HEK293T (cell line): Measurements from ENCODE around the gene SNAPC4.
"Not testable (repeated sequence)": the region's sequence is repeated elsewhere in the genome, so short reads cannot be mapped to it uniquely, and the experiment has no call there.

Experiments
- CTCF ChIA-PET: fragments of 350-600 bp; formaldehyde crosslinking; extraction: SDS; loops from one replicate; lab custom pipeline; 2021; ENCODE audit warnings: antibody characterized with exemption, inconsistent platforms; lab: Yijun Ruan, JAX
- POLR2A ChIA-PET: fragments of 350-600 bp; formaldehyde crosslinking; extraction: SDS; loops from one replicate; lab custom pipeline; 2020; ENCODE audit warnings: antibody characterized with exemption, inconsistent platforms; lab: Yijun Ruan, JAX
- DNase-seq: peaks from one replicate; pipeline ENCODE4 v3.0.0; 2012; ENCODE audit warnings: mixed read lengths; ENCODE audit errors: extremely low spot score
- ARNT ChIP-seq: fragments of 450-650 bp; IDR thresholded peaks from 2 replicates; pipeline ENCODE4 v1.6.1; 2017; ENCODE audit warnings: mild to moderate bottlenecking
- BHLHE40 ChIP-seq: fragments of 450-650 bp; IDR thresholded peaks from 2 replicates; pipeline ENCODE4 v1.6.1; 2016; ENCODE audit warnings: mild to moderate bottlenecking, moderate library complexity, borderline replicate concordance
- CTBP1 ChIP-seq: fragments of 450-650 bp; IDR thresholded peaks from 2 replicates; pipeline ENCODE4 v1.6.1; 2016; ENCODE audit warnings: borderline replicate concordance
- ELF4 ChIP-seq: fragments of 450-650 bp; IDR thresholded peaks from 2 replicates; pipeline ENCODE4 v1.6.1; 2017; ENCODE audit warnings: antibody characterized with exemption
- FOXA1 ChIP-seq: fragments of 450-650 bp; IDR thresholded peaks from 2 replicates; pipeline ENCODE4 v1.6.1; 2016; ENCODE audit warnings: mild to moderate bottlenecking
- FOXK2 ChIP-seq: fragments of 450-650 bp; IDR thresholded peaks from 2 replicates; pipeline ENCODE4 v1.6.1; 2016; ENCODE audit warnings: mild to moderate bottlenecking
- FOXM1 ChIP-seq: fragments of 450-650 bp; IDR thresholded peaks from 2 replicates; pipeline ENCODE4 v1.6.1; 2017; ENCODE audit warnings: mild to moderate bottlenecking, borderline replicate concordance
- HDGF ChIP-seq: fragments of 450-650 bp; IDR thresholded peaks from 2 replicates; pipeline ENCODE4 v1.6.1; 2017; ENCODE audit warnings: antibody characterized with exemption, borderline replicate concordance
- L3MBTL2 ChIP-seq: fragments of 450-650 bp; conservative IDR thresholded peaks from 2 replicates; pipeline ENCODE4 v1.6.1; 2016; ENCODE audit warnings: mild to moderate bottlenecking
- LEF1 ChIP-seq: fragments of 450-650 bp; IDR thresholded peaks from 2 replicates; pipeline ENCODE4 v1.6.1; 2017; ENCODE audit warnings: mild to moderate bottlenecking, borderline replicate concordance
- NFRKB ChIP-seq: fragments of 450-650 bp; IDR thresholded peaks from 2 replicates; pipeline ENCODE4 v1.6.1; 2016; ENCODE audit warnings: mild to moderate bottlenecking, moderate library complexity
- PKNOX1 ChIP-seq: fragments of 450-650 bp; IDR thresholded peaks from 2 replicates; pipeline ENCODE4 v1.6.1; 2016
- SP1 ChIP-seq: fragments of 450-650 bp; IDR thresholded peaks from 2 replicates; pipeline ENCODE4 v1.6.1; 2017
- SUZ12 ChIP-seq: fragments of 450-650 bp; IDR thresholded peaks from 2 replicates; pipeline ENCODE4 v1.6.1; 2016; ENCODE audit warnings: mild to moderate bottlenecking
- TARDBP ChIP-seq: fragments of 450-650 bp; IDR thresholded peaks from 2 replicates; pipeline ENCODE4 v1.6.1; 2016
- ZNF384 ChIP-seq: fragments of 450-650 bp; IDR thresholded peaks from 2 replicates; pipeline ENCODE4 v1.6.1; 2016

The SNAPC4 gene

GRCh38 chr9:136429683-136430491 lies 29.9 kb upstream of the SNAPC4 start:
- TF ChIP-seq PKNOX1 (no peak), ARNT (no peak), SUZ12 (no peak), TARDBP (no peak), NFRKB (no peak)
- ChIA-PET CTCF (no interaction called here), POLR2A (no interaction called here)
- DNase-seq, result no peak

- ChIA-PET CTCF (no interaction called here), POLR2A (no interaction called here)
- no peak for TF ChIP-seq ZNF384
- TF ChIP-seq NFRKB, result no peak
- no peak for TF ChIP-seq FOXA1
- TF ChIP-seq FOXM1, result no peak
- DNase-seq, result no peak
Measured at GRCh38 chr9:136429075-136429628, 29.2 kb upstream of the SNAPC4 start.

GRCh38 chr9:136426787-136427186 lies 26.8 kb upstream of the SNAPC4 start:
- DNase-seq, result no peak
- TF ChIP-seq HDGF (no peak), FOXK2 (no peak), CTBP1 (no peak), ELF4 (no peak), NFRKB (no peak), SP1 (no peak), LEF1 (no peak), FOXA1 (no peak), ARNT (no peak), SUZ12 (no peak), TARDBP (no peak), FOXM1 (no peak), BHLHE40 (no peak), L3MBTL2 (no peak), PKNOX1 (no peak)
- POLR2A ChIA-PET, result no interaction called here
- CTCF ChIA-PET, result no interaction called here

- CTCF ChIA-PET, POLR2A ChIA-PET, DNase-seq: not testable (repeated sequence)
Measured at GRCh38 chr9:136425367-136425766, 25.4 kb upstream of the SNAPC4 start.

GRCh38 chr9:136424750-136425362 lies 24.9 kb upstream of the SNAPC4 start:
- ChIA-PET CTCF (no interaction called here), POLR2A (no interaction called here)
- TF ChIP-seq TARDBP, result no peak
- no peak for TF ChIP-seq BHLHE40
- no peak for TF ChIP-seq ELF4
- TF ChIP-seq SP1, result no peak
- no peak for DNase-seq

GRCh38 chr9:136423432-136424146 lies 23.6 kb upstream of the SNAPC4 start:
- ChIA-PET POLR2A (interaction anchor here (1.4 kb wide), 1 partner anchor 13 kb away, joined by 3 read pairs; no protein-coding TSS in a partner anchor), CTCF (no interaction called here)
- TF ChIP-seq FOXM1 (no peak), CTBP1 (no peak), FOXA1 (no peak), SUZ12 (no peak), ZNF384 (no peak), FOXK2 (no peak), ARNT (no peak)
- no peak for DNase-seq

GRCh38 chr9:136422876-136423275 lies 22.9 kb upstream of the SNAPC4 start:
- ChIA-PET CTCF (no interaction called here), POLR2A (interaction anchor here (1.4 kb wide), 1 partner anchor 12 kb away, joined by 3 read pairs; no protein-coding TSS in a partner anchor)
- TF ChIP-seq SUZ12 (no peak), FOXA1 (no peak), SP1 (no peak), LEF1 (no peak), NFRKB (no peak), ZNF384 (no peak), HDGF (no peak), FOXK2 (no peak), ARNT (no peak)
- no peak for DNase-seq
